Spleen (tissue), 11 donors: ENCODE data around the gene DOCK11. TPM values are rescaled to one million over a fixed set of nuclear protein-coding genes. Genes with fewer than 3 reads are reported as not detected.

Experiments
- DNase-seq: peaks from one replicate; pipeline ENCODE4 v3.0.0-alpha.2; 2020
- H3K27ac ChIP-seq, 8 donors: fragments of 200-600 bp; sonication (generic) in 7 of 8; 1 replicate in 4 of 8; 2 replicates in 4 of 8; pipeline versions ENCODE4 v1.5.0 to v1.8.0; 2016 to 2021; ENCODE audit warnings: inconsistent platforms in 4 of 8, mild to moderate bottlenecking in 4 of 8, moderate library complexity in 1 of 8
- H3K27me3 ChIP-seq, 7 donors: fragments of 200-600 bp; sonication (generic) in 6 of 7; replicated peaks in 1 of 7; 1 replicate in 4 of 7; 2 replicates in 3 of 7; pipeline versions ENCODE4 v1.5.0 to v1.8.0; 2016 to 2021; ENCODE audit warnings: inconsistent platforms in 3 of 7, mild to moderate bottlenecking in 1 of 7
- H3K36me3 ChIP-seq, 6 donors: fragments of 200-600 bp; sonication (generic) in 5 of 6; 1 replicate in 4 of 6; 2 replicates in 2 of 6; pipeline versions ENCODE4 v1.5.0 to v1.8.0; 2016 to 2021; ENCODE audit warnings: inconsistent platforms in 2 of 6
- H3K4me1 ChIP-seq, 6 donors: fragments of 200-600 bp; sonication (generic) in 5 of 6; 1 replicate in 3 of 6; 2 replicates in 3 of 6; pipeline versions ENCODE4 v1.5.0 to v1.8.0; 2016 to 2021; ENCODE audit warnings: inconsistent platforms in 3 of 6
- H3K4me3 ChIP-seq, 8 donors: fragments of 200-600 bp; sonication (generic) in 7 of 8; 1 replicate in 4 of 8; 2 replicates in 4 of 8; pipeline versions ENCODE4 v1.5.0 to v1.8.0; 2016 to 2021; ENCODE audit warnings: inconsistent platforms in 4 of 8, mild to moderate bottlenecking in 4 of 8, moderate library complexity in 2 of 8
- H3K9me3 ChIP-seq, 8 donors: fragments of 200-600 bp; sonication (generic) in 7 of 8; 1 replicate in 4 of 8; 2 replicates in 4 of 8; pipeline versions ENCODE4 v1.5.0 to v1.8.0; 2016 to 2021; ENCODE audit warnings: inconsistent platforms in 4 of 8
- POLR2A ChIP-seq, 3 donors: fragments of 450-650 bp; IDR thresholded peaks; one replicate each; pipeline ENCODE4 v1.5.1; 2017; ENCODE audit warnings: antibody characterized with exemption in 3 of 3, mild to moderate bottlenecking in 1 of 3
- POLR2AphosphoS5 ChIP-seq, 3 donors: sonication (generic); formaldehyde crosslinking; IDR thresholded peaks; one replicate each; pipeline ENCODE4 v1.5.1; 2017; ENCODE audit warnings: antibody characterized with exemption in 3 of 3
- WGBS, 5 donors: extraction: QIAGEN DNeasy Blood & Tissue Kit in 3 of 5; methylation state at CpG; one replicate each; pipeline versions ENCODE4 v1.1.5 to v1.1.7; 2013 to 2018; 5-methylcytosine and 5-hydroxymethylcytosine counted together
- intact Hi-C: fragments of 100-400 bp; cut with DNase I; formaldehyde crosslinking; loops from one replicate; pipeline ENCODE4 v1.15.0; 2023; ENCODE audit warnings: low total_unique reads
- polyA plus RNA-seq, 3 donors: library from polyadenylated mRNA; stranded (reverse); fragments of 200-250 nt; gene quantifications; one replicate each; pipeline ENCODE4 v1.2.1, GENCODE V29; 2013
- total RNA-seq, 7 donors: library from RNA; depleted of rRNA in 3 of 7; stranded (reverse); fragments of >200 nt in 3 of 7; fragmentation: NEBNext Ultra II Directional in 4 of 7; extraction: Animal tissue kit (Norgen Biotek cat#: 25700) in 4 of 7; gene quantifications; one replicate each; pipeline versions ENCODE4 v1.1.0 to v1.2.1, GENCODE V29; 2016 to 2021
- TF ChIP-seq, protein P1 (sequence below), 11 experiments: fragments of 200-600 bp in 7 of 11; fragments of 450-650 bp in 4 of 11; sonication (generic) in 4 of 11; IDR thresholded peaks in 8 of 11; conservative IDR thresholded peaks in 3 of 11; 1 replicate in 7 of 11; 2 replicates in 4 of 11; pipeline versions ENCODE4 v1.4.0 to v1.8.0; 2016 to 2021; ENCODE audit warnings: antibody characterized with exemption in 11 of 11, inconsistent platforms in 4 of 11, mild to moderate bottlenecking in 1 of 11
- donor health status: healthy with polysubstance abuse.
- donor health status: DM: no; HTN: no; CAD: no; lungs with moderate emphysema.
- donor health status: DM: no; HTN: no; CAD: no.
- donor health status: Bipolar disorder and iron deficiency.
- donor health status: healthy.
- donor health status: DM: no; HTN: no; CAD: no.
- donor health status: DM: yes; HTN: yes; CAD: no.

DOCK11 gene
- total and polyA plus RNA-seq, 10 donors, result 32.8 to 68.9 (median 56.0) TPM

DNA sequence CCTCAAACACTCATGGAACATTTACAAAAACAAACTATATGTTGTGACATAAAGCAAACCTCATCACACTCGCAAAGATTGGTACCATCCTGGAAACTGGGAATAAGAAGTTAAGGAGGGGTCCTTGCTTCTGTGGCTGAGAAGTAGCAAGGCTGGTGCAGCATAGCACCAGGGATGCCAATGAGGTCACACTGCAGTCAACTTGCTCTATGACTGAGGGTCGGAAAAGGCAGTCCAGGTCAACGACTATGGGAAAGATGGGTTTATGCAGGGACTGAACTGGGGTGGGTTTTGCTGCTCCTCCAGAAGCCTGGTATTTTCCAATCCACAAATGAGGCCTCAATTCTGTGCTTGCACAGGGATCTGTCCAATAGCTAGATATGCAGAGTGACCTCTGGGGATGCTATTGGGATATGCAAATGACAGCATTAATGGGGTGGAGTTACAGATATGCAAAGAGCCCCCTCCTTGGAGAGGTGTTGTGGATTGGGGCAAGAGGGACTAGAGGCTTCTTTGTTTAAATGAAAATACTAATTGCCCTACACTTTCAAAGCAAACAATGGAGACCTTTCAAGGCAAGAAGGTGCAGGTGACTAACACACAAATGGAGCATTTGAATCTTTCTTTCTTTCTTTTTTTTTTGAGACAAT is 224.6 kb downstream of the DOCK11 start:
- H3K36me3 ChIP-seq, result no peaks in the 10 kb centered on the region
- no peak overlapping the region for H3K27ac ChIP-seq
- H3K9me3 ChIP-seq, result no peaks in the 10 kb centered on the region
- no peak for TF ChIP-seq POLR2A (IDR thresholded peaks at IDR 0.05)
- TF ChIP-seq, protein P1, sequence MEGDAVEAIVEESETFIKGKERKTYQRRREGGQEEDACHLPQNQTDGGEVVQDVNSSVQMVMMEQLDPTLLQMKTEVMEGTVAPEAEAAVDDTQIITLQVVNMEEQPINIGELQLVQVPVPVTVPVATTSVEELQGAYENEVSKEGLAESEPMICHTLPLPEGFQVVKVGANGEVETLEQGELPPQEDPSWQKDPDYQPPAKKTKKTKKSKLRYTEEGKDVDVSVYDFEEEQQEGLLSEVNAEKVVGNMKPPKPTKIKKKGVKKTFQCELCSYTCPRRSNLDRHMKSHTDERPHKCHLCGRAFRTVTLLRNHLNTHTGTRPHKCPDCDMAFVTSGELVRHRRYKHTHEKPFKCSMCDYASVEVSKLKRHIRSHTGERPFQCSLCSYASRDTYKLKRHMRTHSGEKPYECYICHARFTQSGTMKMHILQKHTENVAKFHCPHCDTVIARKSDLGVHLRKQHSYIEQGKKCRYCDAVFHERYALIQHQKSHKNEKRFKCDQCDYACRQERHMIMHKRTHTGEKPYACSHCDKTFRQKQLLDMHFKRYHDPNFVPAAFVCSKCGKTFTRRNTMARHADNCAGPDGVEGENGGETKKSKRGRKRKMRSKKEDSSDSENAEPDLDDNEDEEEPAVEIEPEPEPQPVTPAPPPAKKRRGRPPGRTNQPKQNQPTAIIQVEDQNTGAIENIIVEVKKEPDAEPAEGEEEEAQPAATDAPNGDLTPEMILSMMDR (IDR thresholded peaks at IDR 0.05 in 8 of 11, conservative IDR thresholded peaks at IDR 0.05 in 3 of 11), result no peak
- peaks cover 0 to 53% (median 25%) of the 10 kb centered on the region in 6 donors for H3K4me1 ChIP-seq
- WGBS, 5 donors, result 78 to 95% (median 87%) methylated on average over 3 of the region's 3 CpGs
- intact Hi-C loops, result no loop called here
- no peak overlapping the region for H3K4me3 ChIP-seq
- H3K27me3 ChIP-seq, result no peaks in the 10 kb centered on the region
- no peak for DNase-seq

DNA sequence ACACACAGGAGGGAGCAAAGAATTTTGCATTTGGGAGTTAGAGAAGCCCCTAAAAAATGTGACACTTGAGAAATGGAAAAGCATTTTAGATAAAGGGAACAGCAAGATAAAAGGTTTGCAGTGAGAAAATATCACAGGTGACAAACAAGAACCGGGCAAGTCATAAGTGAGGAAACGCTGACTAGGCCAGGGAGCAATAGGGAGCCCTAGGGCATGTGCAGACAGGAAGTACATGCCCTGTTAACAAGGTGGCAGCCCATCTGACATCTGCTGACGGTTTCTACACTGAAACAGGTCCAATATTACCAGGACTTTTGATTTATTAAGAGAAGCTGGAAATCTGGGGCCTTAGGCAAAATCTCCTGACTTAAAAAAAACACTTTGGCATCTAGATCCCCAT is 227.8 kb downstream of the DOCK11 start:
- no peak for DNase-seq
- Histone ChIP-seq H3K27me3 (peaks cover 0 to 14% (median 0%) of the 10 kb centered on the region in 7 donors), H3K9me3 (no peaks in the 10 kb centered on the region), H3K4me1 (peaks cover 0 to 63% (median 35%) of the 10 kb centered on the region in 6 donors), H3K36me3 (no peaks in the 10 kb centered on the region), H3K27ac (peak overlapping the region in 2 of 8 donors; percentile 15 to 65), H3K4me3 (no peak overlapping the region)
- intact Hi-C loops, result no loop called here
- 45 to 65% (median 49%) methylated on average over 3 of the region's 3 CpGs for WGBS, 5 donors
- TF ChIP-seq, protein P1 (IDR thresholded peaks at IDR 0.05 in 8 of 11, conservative IDR thresholded peaks at IDR 0.05 in 3 of 11), result no peak
- TF ChIP-seq POLR2A (IDR thresholded peaks at IDR 0.05) (no peak), POLR2AphosphoS5 (IDR thresholded peaks at IDR 0.05) (no peak)

DNA sequence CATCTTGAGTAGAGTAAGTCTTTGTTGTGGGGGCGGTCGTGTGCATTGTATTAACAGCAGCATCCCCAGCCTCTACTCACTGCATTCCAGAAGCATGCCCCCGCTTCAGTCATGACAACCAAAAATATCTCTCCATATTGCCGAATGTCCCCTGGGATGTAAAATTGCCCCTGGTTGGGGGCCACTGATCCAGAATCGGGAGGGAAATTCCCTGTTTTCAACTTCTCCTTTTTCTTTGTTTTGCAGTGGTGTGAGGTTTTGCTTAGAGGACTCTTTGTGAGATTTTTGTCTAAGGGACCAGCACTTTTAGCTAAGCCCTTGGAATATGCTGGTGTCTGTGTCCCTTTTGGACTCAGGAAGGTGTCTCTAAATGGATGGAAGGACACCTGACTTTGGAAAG is 228.8 kb downstream of the DOCK11 start:
- Histone ChIP-seq H3K36me3 (no peaks in the 10 kb centered on the region), H3K27me3 (peaks cover 0 to 14% (median 0%) of the 10 kb centered on the region in 7 donors), H3K27ac (peak overlapping the region in 4 of 8 donors; percentile 26 to 95 (median 78)), H3K4me3 (no peak overlapping the region), H3K9me3 (no peaks in the 10 kb centered on the region), H3K4me1 (peaks cover 0 to 63% (median 34%) of the 10 kb centered on the region in 6 donors)
- TF ChIP-seq POLR2A (IDR thresholded peaks at IDR 0.05) (no peak), POLR2AphosphoS5 (IDR thresholded peaks at IDR 0.05) (no peak)
- TF ChIP-seq, protein P1 (IDR thresholded peaks at IDR 0.05 in 8 of 11, conservative IDR thresholded peaks at IDR 0.05 in 3 of 11), result no peak
- DNase-seq, result no peak
- intact Hi-C loops, result no loop called here
- WGBS, 5 donors, result 51 to 66% (median 60%) methylated on average over 5 of the region's 5 CpGs

DNA sequence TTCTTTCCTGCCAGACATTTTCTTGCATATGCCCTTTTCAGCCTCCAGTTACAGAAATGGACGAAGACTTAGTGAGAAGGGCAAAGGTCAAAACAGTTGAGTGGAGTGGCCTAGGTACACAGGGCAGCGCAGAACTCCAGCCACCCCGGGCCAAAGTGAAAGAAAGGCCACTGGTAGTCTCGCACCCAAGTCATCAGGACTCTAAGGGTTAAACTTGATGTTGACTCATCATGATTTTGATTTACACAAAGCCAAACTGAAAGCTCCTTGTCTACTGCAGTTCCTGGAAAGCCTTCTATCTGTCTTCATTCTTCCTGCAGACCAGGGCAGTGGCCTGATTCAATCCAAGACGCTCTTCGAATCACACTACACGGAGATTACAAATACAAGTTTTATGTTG is 229.2 kb downstream of the DOCK11 start:
- TF ChIP-seq, protein P1 (IDR thresholded peaks at IDR 0.05 in 8 of 11, conservative IDR thresholded peaks at IDR 0.05 in 3 of 11), result no peak
- TF ChIP-seq POLR2AphosphoS5 (IDR thresholded peaks at IDR 0.05) (no peak), POLR2A (IDR thresholded peaks at IDR 0.05) (no peak)
- intact Hi-C loops, result no loop called here
- Histone ChIP-seq H3K4me1 (peaks cover 0 to 63% (median 36%) of the 10 kb centered on the region in 6 donors), H3K27ac (peak overlapping the region in 4 of 8 donors; percentile 26 to 95 (median 78)), H3K4me3 (no peak overlapping the region), H3K27me3 (peaks cover 0 to 14% (median 0%) of the 10 kb centered on the region in 7 donors), H3K9me3 (no peaks in the 10 kb centered on the region), H3K36me3 (no peaks in the 10 kb centered on the region)
- 58 to 79% (median 64%) methylated on average over 7 of the region's 7 CpGs for WGBS, 5 donors
- DNase-seq, result no peak
